NT2/D1 (cell line): ENCODE measurements around the gene CROT.

Experiments used
- SUZ12 ChIP-seq: IDR thresholded peaks from 2 replicates; pipeline ENCODE4 v1.6.1; 2011; ENCODE audit not compliant: insufficient read length, insufficient read depth; ENCODE audit errors: extremely low read depth
- YY1 ChIP-seq: IDR thresholded peaks from 2 replicates; pipeline ENCODE4 v1.6.1; 2011; ENCODE audit not compliant: insufficient read length, insufficient read depth

- TF ChIP-seq YY1 (no peak), SUZ12 (no peak)
These were observed 30.4 kb downstream of the CROT start for GRCh38 chr7:87375662-87376435.
